Raji (cell line): ENCODE data around the gene KRTAP10-2.

ENCODE experiments used
- POLR2A ChIP-seq: IDR thresholded peaks from 2 replicates; pipeline ENCODE4 v1.6.1; 2011; ENCODE audit warnings: low read depth, low read length, control low read depth; ENCODE audit not compliant: insufficient read depth

Gene KRTAP10-2

DNA sequence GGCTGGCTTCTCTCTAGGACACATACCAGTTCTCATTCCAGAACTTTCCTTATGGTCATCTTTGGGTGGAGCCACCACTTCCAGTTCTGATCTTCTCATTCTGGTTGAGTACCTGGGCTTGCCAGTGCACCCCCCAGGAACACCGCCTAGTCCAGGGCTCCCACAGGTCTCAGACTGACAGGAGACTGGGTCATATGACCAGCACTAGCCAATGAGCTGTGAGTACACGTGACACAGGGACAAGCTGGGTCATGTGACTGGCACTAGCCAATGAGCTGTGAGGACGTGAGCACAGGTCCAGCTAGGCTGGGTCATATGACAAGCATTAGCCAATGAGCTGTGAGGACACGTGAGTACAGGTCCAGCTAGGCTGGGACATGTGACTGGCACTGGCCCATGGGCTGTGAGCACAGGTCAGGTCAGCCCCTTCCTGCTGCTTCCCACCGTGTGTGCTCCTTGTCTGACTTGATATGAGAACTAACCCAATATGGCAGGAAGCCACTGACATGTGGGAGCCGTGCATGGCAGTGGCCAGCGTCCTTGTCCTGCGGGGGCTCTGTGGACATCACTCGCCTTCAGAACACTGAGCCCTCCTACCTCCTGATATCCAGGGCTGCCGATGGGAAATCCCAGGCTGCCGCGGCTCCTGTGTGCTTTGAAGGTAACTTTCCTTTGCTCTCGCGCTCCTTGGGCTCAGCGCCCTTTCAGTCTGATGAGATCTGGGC, 34.0 kb downstream of the KRTAP10-2 start:
- no peak for TF ChIP-seq POLR2A

DNA sequence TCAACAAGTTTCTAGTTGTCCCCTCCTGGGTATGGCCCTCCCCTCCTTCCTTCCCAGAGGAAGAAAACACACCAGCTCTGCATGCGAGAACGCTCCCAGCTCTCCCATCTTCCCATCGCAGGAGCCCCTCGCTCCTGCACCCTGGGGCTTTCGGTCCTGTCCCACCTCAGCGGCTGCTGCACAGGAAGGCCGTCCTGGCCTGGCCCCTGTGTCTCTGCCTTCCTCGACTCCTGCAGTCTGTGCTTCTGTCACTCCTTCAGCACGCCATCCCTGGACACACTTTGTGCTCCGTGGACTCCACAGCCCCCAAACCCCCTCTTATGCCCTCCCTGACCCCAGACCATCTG, 34.5 kb downstream of the KRTAP10-2 start:
- TF ChIP-seq POLR2A: no peak

DNA sequence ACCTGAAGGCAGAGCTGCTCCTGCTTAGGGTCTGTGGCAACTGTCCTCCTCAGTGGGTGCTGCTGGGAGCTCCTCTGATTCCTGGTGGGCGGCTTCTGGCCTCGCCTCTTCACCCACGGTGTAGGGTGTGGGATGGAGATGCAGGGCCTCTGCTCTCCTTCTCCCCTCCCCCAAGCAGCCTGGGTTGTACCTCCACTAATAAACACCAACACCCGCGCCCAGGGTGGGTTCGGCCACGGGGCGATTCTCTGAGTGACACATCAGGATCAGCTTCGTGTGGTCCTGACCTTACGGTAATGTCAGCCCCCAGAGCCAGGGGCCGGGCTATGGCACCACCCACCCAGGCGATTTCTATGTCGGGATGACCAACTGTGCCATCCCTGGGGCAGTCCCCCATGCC, 35.0 kb downstream of the KRTAP10-2 start:
- no peak for TF ChIP-seq POLR2A

DNA sequence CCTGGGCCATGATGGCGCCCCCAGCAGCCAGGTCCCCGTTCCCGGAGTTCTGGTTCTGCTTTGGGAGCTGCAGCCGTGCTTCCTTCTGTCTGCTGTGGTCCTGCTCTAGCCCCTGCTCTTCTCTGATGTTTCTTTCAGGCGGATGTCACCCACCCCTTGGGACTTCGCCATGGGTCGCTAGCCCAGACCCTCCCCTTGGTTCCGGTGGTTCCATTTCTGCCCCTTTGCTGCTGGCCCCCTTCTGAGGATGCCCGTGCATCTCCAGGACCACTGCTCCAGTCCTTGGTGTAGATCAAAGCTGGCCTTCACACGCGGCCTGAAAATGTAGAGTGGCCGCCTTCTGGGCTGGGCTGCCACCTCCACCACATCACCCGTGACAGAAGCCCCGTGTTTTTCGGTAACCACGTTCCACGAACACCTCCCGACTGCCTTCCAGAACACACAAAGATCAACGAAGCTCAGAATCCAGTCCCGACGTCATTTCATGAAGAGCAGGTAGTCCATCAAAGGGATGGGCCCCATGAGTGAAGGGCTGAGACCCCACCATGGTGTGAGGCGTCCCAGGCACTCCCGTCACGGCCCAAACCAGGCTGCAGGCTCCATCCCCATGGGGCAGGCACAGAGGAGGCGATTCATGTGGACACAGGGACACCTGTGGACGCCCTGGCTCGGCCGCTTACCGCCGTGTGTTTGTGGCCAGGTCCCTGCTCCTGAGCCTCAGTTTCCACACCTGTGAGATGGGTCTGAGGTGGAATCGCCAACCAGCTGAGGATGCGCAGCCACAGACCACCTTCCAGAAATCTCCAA, 35.7 kb downstream of the KRTAP10-2 start:
- TF ChIP-seq POLR2A: no peak

DNA sequence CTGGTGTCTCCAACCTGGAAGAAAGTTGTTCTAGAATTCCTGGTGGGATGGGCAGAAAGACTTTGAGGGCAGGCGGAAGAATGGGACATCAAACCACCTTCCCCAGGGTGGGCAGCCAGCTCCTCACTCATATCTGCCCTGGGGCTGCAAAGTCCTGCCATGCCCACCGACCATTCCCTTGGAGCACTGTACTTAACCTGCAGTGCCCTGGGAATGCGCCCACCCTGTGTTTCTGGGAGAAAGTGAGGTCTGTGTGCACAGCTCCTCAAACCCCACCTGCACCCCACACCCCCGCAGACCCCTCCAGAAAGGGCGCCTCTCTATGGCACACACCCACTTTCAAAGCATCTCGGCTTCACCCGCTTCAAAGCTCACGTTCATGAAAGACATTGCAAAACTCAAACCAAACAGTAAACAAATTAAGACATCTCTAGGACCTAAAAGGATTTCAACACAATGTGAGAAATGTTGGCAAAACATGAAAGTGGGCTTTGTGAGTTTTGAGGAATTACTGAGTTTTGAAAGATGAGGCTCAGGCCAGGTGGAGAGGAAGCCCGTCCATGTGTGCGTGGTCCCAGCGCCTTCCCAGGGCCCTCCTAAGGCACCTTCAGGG, 36.5 kb downstream of the KRTAP10-2 start:
- TF ChIP-seq POLR2A: no peak

DNA sequence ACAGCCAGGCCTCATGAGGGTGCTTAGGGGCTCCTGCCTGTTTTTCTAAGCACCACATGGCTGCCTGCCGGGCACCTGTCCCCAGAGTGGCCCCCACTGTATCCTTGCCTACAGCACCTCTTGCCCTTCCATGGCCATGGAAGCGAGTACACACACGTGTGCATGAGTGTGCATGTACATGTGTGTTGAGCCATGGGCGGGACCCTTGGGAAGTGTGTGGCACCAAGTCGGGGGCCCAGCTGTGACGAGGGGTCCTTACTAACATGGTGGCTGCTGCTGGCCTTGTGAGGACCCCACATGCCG, 37.1 kb downstream of the KRTAP10-2 start:
- TF ChIP-seq POLR2A: no peak

DNA sequence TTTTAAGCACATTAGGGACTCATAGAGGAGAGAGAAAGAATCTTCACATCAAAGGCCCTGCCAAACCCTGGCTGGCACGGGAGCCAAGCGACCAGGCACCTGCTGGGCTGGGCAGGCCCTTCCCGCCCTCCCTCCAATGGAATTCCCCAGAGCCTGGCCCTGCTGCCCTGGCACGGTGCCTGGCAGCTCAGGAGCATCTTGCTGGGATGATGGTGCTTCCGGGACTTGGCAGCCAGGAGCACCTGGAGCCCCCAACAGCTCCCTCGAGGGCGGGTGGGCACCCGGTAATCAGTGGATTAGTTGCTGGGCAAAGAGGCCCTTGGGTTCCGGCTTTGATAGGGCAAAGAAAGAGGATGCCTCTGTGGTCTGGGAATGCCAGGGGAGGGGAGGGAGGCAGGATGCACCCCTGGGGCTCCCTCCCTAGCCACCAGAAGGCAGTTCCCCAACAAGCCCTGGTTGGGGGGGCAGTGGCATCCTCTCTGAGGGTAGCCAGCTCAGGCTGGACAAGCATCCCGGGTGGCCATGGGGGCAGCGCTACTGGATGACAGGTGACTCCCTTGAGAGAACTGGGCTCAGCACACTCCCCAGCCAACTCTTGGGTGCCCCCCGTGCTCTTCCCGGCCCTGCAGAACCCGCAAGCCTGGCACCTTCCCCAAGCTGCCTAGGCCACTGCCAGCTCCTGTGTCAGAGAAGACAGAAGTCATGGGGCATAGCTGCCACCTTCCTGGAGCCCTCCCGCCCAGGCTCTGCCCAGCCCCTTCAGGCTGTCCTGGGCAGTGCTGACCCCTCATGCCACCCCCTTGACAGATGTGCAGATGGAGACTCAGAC, 37.7 kb downstream of the KRTAP10-2 start:
- TF ChIP-seq POLR2A: no peak

DNA sequence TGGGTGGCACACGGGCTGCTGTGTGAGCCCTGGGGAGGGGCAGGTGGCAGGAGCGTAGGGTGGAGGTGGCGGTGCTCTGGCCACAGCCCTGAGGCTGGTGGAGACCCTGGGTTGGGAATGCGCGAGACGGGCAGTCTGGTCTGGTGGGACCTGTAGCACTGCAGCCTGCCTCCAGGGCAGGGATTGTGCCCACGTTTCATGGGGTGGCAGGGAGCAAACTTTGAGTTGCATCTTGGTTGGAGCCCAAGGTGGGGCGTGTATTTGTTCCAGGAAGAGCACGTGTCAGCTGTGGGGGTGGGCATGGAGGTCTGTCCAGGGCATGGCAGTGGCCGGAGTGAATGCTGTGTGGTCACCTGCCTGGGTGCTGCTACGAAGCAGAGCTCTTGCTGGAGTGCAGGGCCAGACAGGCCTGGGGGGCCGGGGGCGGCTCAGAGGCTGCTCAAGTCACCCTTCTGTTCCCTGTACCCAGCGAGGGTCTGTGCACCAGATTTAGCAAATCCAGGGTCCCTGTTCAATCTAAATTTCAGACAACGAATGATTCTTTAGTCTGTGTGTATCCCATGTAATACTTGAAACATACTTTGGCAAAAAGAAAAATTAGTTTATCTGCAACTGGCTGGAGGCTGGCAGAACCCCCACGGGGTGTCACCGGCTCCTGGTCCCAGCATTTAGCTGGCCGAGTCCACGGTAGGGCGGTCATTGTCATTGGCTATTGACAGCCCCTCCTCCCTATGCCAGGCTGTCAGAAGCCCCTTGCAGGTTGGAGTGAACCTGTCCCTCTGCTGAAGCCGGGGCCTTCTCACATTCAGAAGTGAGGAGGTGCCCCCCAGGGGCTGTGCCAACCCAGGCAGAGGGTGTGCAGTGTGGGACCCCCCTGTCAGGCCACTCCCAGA, 38.6 kb downstream of the KRTAP10-2 start:
- no peak for TF ChIP-seq POLR2A

DNA sequence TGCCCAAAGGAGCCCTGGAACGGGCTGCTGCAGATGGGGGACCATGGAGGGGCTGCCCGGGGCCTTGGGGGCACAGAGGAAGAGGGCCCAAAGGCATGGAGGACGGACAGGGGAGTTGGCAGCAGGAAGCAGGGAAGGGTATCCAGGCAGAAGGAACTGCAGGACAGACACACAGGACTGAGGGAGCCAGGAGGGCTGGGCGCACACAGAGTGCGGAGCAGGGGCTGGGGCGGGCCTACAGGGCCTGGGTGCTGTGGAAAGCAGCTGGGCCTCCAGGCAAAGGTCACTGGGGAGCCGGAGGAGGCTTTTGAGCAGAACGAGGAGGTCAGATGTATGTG, 39.4 kb downstream of the KRTAP10-2 start:
- no peak for TF ChIP-seq POLR2A

DNA sequence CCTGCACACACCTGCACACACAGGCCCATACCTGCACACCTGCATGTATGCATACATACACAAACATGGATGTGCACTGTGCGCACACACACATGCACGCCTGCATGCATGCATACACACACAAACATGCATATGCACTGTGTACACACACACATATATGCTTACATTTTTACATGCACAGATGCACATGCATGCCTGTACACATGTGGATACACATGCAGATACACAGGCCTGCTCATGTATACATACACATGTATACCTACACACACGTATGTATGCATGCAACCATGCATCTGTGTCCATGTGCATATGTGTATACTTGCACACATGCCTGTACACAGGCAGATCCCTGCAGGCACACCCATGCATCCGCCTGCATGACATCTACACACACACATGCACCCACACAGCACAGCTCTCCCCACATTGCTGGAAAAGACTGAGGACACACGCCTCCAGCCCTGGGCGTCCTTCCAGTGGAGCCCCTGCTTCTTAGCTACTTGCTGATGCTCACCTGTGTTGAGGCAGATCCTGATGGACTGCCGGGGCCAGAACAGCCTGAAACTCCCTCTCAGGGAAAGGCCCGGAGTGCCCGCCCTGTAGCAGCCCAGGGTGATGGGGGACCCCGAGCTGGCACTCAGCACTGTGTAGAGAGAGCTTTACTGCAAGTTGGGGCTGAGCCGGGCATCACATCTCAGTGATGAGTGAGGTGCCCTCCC, 39.9 kb downstream of the KRTAP10-2 start:
- no peak for TF ChIP-seq POLR2A

DNA sequence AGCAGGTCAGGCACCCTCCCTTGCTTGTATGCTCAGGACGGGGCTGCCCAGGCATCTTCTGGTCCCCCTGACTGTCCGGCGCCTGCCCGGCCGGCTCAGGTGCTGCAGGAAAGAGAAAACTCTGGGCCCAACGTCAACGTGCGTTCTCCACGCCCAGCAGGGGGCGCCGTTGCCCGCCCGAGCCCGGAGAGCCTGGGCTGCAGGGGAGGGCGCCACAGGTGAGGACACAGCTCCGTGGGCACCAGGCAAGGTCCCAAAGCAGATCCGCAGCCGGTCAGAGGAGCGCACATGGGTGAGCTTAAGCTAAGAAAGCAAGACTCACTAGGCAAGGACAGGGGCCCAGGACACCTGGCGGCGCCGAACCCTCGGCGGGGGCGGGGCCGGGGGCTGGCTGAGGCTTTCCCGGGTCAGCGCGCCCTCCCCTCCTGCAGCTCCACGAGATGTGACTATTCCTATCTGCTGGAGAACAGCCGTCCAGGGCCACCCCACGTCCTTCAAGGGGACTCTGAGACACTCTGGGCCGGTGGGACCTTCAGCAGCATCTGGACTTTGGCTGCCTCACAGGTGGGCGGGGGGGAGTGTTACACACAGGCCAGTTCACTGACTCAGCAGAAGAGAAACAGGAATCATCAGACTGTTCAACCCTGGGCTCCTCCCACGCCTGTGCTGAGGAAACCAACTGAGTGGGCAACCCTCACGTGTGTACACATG, 40.6 kb downstream of the KRTAP10-2 start:
- TF ChIP-seq POLR2A: no peak

DNA sequence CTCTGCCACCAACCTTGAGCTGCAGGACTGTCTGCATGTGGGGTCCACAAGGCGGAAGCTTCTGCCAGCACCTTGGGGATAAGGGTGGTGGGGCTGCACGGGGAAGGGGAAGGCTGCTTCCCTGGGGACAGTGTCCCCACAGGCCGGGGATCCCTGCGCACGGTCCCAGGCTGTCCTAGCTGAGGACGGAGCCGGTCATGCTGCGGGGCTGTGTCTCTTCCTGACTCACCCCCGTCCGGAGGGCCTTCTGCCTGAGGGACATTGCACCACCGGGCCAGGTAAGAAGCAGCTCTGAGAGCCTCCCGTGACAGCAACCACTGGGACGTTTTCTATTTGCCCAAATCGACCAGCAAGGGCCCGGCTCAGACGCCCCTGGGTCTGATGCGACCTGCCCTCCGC, 41.2 kb downstream of the KRTAP10-2 start:
- no peak for TF ChIP-seq POLR2A

DNA sequence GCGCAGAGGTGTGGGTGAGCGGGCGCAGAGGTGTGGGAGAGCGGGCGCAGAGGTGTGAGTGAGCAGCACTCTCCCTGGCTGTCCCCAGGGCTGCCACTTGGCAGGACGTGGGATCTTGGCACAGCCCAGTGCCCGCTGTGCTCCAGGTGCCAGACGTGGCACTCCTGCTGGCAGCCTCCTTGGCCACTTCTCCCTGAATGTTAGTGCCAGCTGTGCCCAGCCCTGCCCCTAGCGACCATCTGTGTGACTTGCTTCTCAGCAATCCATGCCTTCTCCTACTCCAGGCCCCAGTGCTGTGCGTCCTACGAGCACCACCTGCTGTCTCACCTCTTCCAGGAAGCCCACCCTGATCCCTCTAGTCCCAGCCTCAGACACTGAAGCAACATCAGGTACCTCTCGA, 41.8 kb downstream of the KRTAP10-2 start:
- no peak for TF ChIP-seq POLR2A
